Sigmoid colon (tissue), 4 donors: ENCODE measurements around the gene ARHGAP9.

Source experiments
- CTCF ChIP-seq, 4 experiments: fragments of 450-650 bp in 3 of 4; fragments of 200-600 bp in 1 of 4; IDR thresholded peaks; one replicate each; pipeline ENCODE4 v1.5.1; 2016 to 2019; ENCODE audit warnings: antibody characterized with exemption in 4 of 4, mild to moderate bottlenecking in 3 of 4, moderate library complexity in 2 of 4
- EP300 ChIP-seq, 4 donors: sonication (generic); formaldehyde crosslinking; IDR thresholded peaks; one replicate each; pipeline ENCODE4 v1.6.1; 2017; ENCODE audit warnings: antibody characterized with exemption in 4 of 4
- POLR2A ChIP-seq, 2 donors: fragments of 450-650 bp; IDR thresholded peaks; one replicate each; pipeline ENCODE4 v1.6.1; 2016; ENCODE audit warnings: antibody characterized with exemption in 2 of 2, mild to moderate bottlenecking in 2 of 2, moderate library complexity in 2 of 2

- TF ChIP-seq POLR2A (IDR thresholded peaks at IDR 0.05), result no peak
- no peak for TF ChIP-seq EP300 (IDR thresholded peaks at IDR 0.05)
- peak in 1 of 4 experiments; percentile 13 for TF ChIP-seq CTCF (IDR thresholded peaks at IDR 0.05)
Observed at GRCh38 chr12:57430112-57430930, 49.3 kb downstream of the ARHGAP9 start.
